ENCODE measurements around the gene SFR1. TPM values are rescaled to one million over a fixed set of nuclear protein-coding genes. Genes with fewer than 3 reads are reported as not detected.

The SFR1 gene
- total RNA-seq, 4 donors from 2014 or later = 2.5 to 5.8 (median 5.3) TPM

- TF ChIP-seq POLR2A (IDR thresholded peaks at IDR 0.05) = no peak
- no peak for TF ChIP-seq CTCF (IDR thresholded peaks at IDR 0.05)
Measured at GRCh38 chr10:104088239-104088638, 33.7 kb upstream of the SFR1 start.

GRCh38 chr10:104089621-104090020 is 32.4 kb upstream of the SFR1 start:
- no peak for TF ChIP-seq CTCF (IDR thresholded peaks at IDR 0.05)
- TF ChIP-seq POLR2A (IDR thresholded peaks at IDR 0.05) = no peak
- Histone ChIP-seq H3K27ac (no peak overlapping the region), H3K4me3 (no peak overlapping the region), H3K36me3 (no peaks in the 10 kb centered on the region), H3K4me1 (no peaks in the 10 kb centered on the region), H3K27me3 (no peaks in the 10 kb centered on the region), H3K9me3 (no peaks in the 10 kb centered on the region)
- no peak for DNase-seq

More at GRCh38 chr10:104088239-104088638, 33.7 kb upstream of the SFR1 start:
- Histone ChIP-seq H3K27me3 (no peaks in the 10 kb centered on the region), H3K9me3 (no peaks in the 10 kb centered on the region), H3K36me3 (no peaks in the 10 kb centered on the region), H3K27ac (no peak overlapping the region), H3K4me3 (no peak overlapping the region), H3K4me1 (no peaks in the 10 kb centered on the region)
- DNase-seq = no peak

GRCh38 chr10:104090611-104091010 is 31.4 kb upstream of the SFR1 start:
- no peaks in the 10 kb centered on the region for H3K36me3 ChIP-seq
- TF ChIP-seq POLR2A (IDR thresholded peaks at IDR 0.05) = no peak
- no peak for TF ChIP-seq CTCF (IDR thresholded peaks at IDR 0.05)
- no peaks in the 10 kb centered on the region for H3K27me3 ChIP-seq
- no peaks in the 10 kb centered on the region for H3K9me3 ChIP-seq
- no peaks in the 10 kb centered on the region for H3K4me1 ChIP-seq
- DNase-seq = no peak
- H3K4me3 ChIP-seq = no peak overlapping the region
- H3K27ac ChIP-seq = no peak overlapping the region

GRCh38 chr10:104092749-104093148 is 29.2 kb upstream of the SFR1 start:
- Histone ChIP-seq H3K36me3 (no peaks in the 10 kb centered on the region), H3K4me3 (no peak overlapping the region), H3K27ac (no peak overlapping the region), H3K27me3 (no peaks in the 10 kb centered on the region), H3K4me1 (no peaks in the 10 kb centered on the region), H3K9me3 (peaks cover 0 to 5% (median 0%) of the 10 kb centered on the region in 4 donors)
- DNase-seq = no peak
- TF ChIP-seq CTCF (IDR thresholded peaks at IDR 0.05) (no peak), POLR2A (IDR thresholded peaks at IDR 0.05) (no peak)

- Histone ChIP-seq H3K9me3 (peaks cover 0 to 5% (median 0%) of the 10 kb centered on the region in 4 donors), H3K27ac (no peak overlapping the region), H3K36me3 (no peaks in the 10 kb centered on the region), H3K4me1 (no peaks in the 10 kb centered on the region), H3K4me3 (no peak overlapping the region), H3K27me3 (no peaks in the 10 kb centered on the region)
- TF ChIP-seq CTCF (IDR thresholded peaks at IDR 0.05) = no peak
- TF ChIP-seq POLR2A (IDR thresholded peaks at IDR 0.05) = no peak
- DNase-seq = no peak
Measured at GRCh38 chr10:104096692-104097091, 25.3 kb upstream of the SFR1 start.

- H3K4me3 ChIP-seq = no peak overlapping the region
- no peak overlapping the region for H3K27ac ChIP-seq
- H3K27me3 ChIP-seq = no peaks in the 10 kb centered on the region
- no peak for DNase-seq
- peaks cover 0 to 5% (median 0%) of the 10 kb centered on the region in 4 donors for H3K9me3 ChIP-seq
- H3K4me1 ChIP-seq = no peaks in the 10 kb centered on the region
- H3K36me3 ChIP-seq = no peaks in the 10 kb centered on the region
- no peak for TF ChIP-seq CTCF (IDR thresholded peaks at IDR 0.05)
- no peak for TF ChIP-seq POLR2A (IDR thresholded peaks at IDR 0.05)
Measured at GRCh38 chr10:104098358-104098925, 23.5 kb upstream of the SFR1 start.

Measured in Peyer's patch (tissue), 4 donors.